ENCODE results near the gene NAA50.

The NAA50 gene

DNA sequence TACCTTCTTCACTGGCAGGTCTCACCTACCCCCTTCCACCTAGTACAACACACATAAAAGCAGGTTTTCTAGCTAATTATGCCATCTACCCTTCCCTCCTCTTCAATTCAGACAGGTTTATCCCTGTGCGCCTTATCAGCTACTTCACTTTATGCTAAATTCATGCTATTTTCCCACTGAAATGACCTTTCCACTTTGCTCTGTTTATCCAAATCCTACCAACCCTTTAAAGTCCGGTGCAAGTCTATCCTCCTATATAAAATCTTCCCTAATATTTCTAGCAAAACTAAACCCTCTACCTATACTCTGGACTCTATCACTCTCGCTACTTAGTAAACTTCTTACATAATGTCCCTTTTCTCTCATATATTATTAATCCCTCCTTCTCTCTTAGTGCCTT lies 55.6 kb downstream of the NAA50 start:
- no peaks in the 10 kb centered on the region for H3K36me3 ChIP-seq (ENCODE audit: insufficient read depth, insufficient read length, low read length)
- H3K9me3 ChIP-seq (ENCODE audit: insufficient read depth, low read length), result peaks cover 12% of the 10 kb centered on the region; the same call in 1 of the 2 replicates
- no peak overlapping the region for H3K4me3 ChIP-seq (ENCODE audit: insufficient read length, low read depth)
- no peak for DNase-seq (ENCODE audit: low read depth, low spot score)
- H3K27me3 ChIP-seq (ENCODE audit: insufficient read depth, insufficient read length), result no peaks in the 10 kb centered on the region
- H3K4me1 ChIP-seq (ENCODE audit: insufficient read depth, insufficient read length), result peaks cover 6% of the 10 kb centered on the region
- no peak overlapping the region for H3K9ac ChIP-seq (ENCODE audit: insufficient read length, low read depth)
- TF ChIP-seq ZNF274 (IDR thresholded peaks at IDR 0.05; ENCODE audit: low read depth, low read length) (no peak), YY1 (IDR thresholded peaks at IDR 0.05; ENCODE audit: insufficient read depth, insufficient read length) (no peak), SUZ12 (IDR thresholded peaks at IDR 0.05; ENCODE audit: extremely low read depth, insufficient read depth, insufficient read length) (no peak)

- Histone ChIP-seq H3K36me3 (ENCODE audit: insufficient read depth, insufficient read length, low read length) (no peaks in the 10 kb centered on the region), H3K9me3 (ENCODE audit: insufficient read depth, low read length) (peaks cover 23% of the 10 kb centered on the region), H3K9ac (ENCODE audit: insufficient read length, low read depth) (no peak overlapping the region), H3K27me3 (ENCODE audit: insufficient read depth, insufficient read length) (no peaks in the 10 kb centered on the region), H3K4me1 (ENCODE audit: insufficient read depth, insufficient read length) (peaks cover 7% of the 10 kb centered on the region), H3K4me3 (ENCODE audit: insufficient read length, low read depth) (no peak overlapping the region)
- DNase-seq (ENCODE audit: low read depth, low spot score), result peak; percentile 70
- TF ChIP-seq YY1 (IDR thresholded peaks at IDR 0.05; ENCODE audit: insufficient read depth, insufficient read length) (no peak), SUZ12 (IDR thresholded peaks at IDR 0.05; ENCODE audit: extremely low read depth, insufficient read depth, insufficient read length) (no peak), ZNF274 (IDR thresholded peaks at IDR 0.05; ENCODE audit: low read depth, low read length) (no peak)
These were observed 59.9 kb downstream of the NAA50 start for GRCh38 chr3:113685956-113686721.

- Histone ChIP-seq H3K36me3 (ENCODE audit: insufficient read depth, insufficient read length, low read length) (no peaks in the 10 kb centered on the region), H3K27me3 (ENCODE audit: insufficient read depth, insufficient read length) (no peaks in the 10 kb centered on the region), H3K4me1 (ENCODE audit: insufficient read depth, insufficient read length) (peaks cover 7% of the 10 kb centered on the region), H3K4me3 (ENCODE audit: insufficient read length, low read depth) (no peak overlapping the region), H3K9ac (ENCODE audit: insufficient read length, low read depth) (no peak overlapping the region), H3K9me3 (ENCODE audit: insufficient read depth, low read length) (peaks cover 34% of the 10 kb centered on the region)
- TF ChIP-seq SUZ12 (IDR thresholded peaks at IDR 0.05; ENCODE audit: extremely low read depth, insufficient read depth, insufficient read length) (no peak), ZNF274 (IDR thresholded peaks at IDR 0.05; ENCODE audit: low read depth, low read length) (no peak), YY1 (IDR thresholded peaks at IDR 0.05; ENCODE audit: insufficient read depth, insufficient read length) (no peak)
- DNase-seq (ENCODE audit: low read depth, low spot score), result no peak
These were observed 60.9 kb downstream of the NAA50 start for GRCh38 chr3:113685124-113685523.

DNA sequence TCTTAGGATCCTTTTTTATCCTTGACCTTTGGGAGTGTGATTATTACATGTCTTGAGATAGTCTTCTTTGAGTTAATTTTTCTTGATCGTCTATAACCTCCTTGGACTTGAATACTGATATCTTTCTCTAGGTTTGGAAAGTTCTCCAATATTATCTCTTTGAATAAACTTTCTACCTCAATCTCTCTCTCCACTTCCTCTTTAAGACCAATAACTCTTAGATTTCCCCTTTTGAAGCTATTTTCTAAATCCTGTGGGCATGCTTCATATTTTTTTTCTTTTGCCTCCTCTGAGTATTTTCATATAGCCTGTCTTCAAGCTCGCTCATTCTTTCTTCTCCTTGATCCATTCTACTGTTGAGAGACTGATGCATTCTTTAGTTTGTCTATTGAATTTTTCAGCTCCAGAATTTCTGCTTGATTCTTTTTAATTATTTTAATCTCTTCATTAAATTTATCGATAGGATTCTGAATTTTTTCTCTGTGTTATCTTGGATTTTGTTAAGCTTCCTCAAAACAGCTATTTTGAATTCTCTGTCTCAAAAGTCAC lies 61.7 kb downstream of the NAA50 start:
- H3K4me1 ChIP-seq (ENCODE audit: insufficient read depth, insufficient read length), result peaks cover 7% of the 10 kb centered on the region
- TF ChIP-seq SUZ12 (IDR thresholded peaks at IDR 0.05; ENCODE audit: extremely low read depth, insufficient read depth, insufficient read length), result no peak
- TF ChIP-seq ZNF274 (IDR thresholded peaks at IDR 0.05; ENCODE audit: low read depth, low read length), result no peak
- TF ChIP-seq YY1 (IDR thresholded peaks at IDR 0.05; ENCODE audit: insufficient read depth, insufficient read length), result no peak
- no peak overlapping the region for H3K9ac ChIP-seq (ENCODE audit: insufficient read length, low read depth)
- H3K36me3 ChIP-seq (ENCODE audit: insufficient read depth, insufficient read length, low read length), result no peaks in the 10 kb centered on the region
- H3K4me3 ChIP-seq (ENCODE audit: insufficient read length, low read depth), result no peak overlapping the region
- DNase-seq (ENCODE audit: low read depth, low spot score), result no peak
- H3K27me3 ChIP-seq (ENCODE audit: insufficient read depth, insufficient read length), result no peaks in the 10 kb centered on the region
- peaks cover 35% of the 10 kb centered on the region for H3K9me3 ChIP-seq (ENCODE audit: insufficient read depth, low read length)

DNA sequence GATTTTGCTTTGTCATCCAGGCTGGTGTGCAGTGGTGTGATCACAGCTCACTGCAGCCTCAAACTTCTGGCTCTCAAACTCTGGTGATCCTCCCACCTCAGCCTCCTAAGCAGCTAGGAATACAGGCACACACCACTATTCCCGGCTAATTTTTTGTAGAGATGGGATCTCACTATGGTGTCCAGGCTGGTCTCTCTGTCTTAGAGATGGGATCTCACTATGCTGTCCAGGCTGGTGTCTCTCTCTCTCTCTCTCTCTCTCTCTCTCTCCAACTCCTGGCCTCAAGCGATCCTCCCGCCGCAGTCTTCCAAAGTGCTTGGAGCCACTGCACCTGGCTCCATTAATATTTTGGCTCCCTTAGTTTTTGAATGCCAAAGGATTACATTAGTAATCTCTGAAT lies 67.3 kb downstream of the NAA50 start:
- Histone ChIP-seq H3K4me1 (ENCODE audit: insufficient read depth, insufficient read length) (no peaks in the 10 kb centered on the region), H3K4me3 (ENCODE audit: insufficient read length, low read depth) (no peak overlapping the region), H3K36me3 (ENCODE audit: insufficient read depth, insufficient read length, low read length) (peaks cover 10% of the 10 kb centered on the region), H3K27me3 (ENCODE audit: insufficient read depth, insufficient read length) (no peaks in the 10 kb centered on the region), H3K9me3 (ENCODE audit: insufficient read depth, low read length) (peaks cover 36% of the 10 kb centered on the region), H3K9ac (ENCODE audit: insufficient read length, low read depth) (no peak overlapping the region)
- DNase-seq (ENCODE audit: low read depth, low spot score), result no peak
- TF ChIP-seq SUZ12 (IDR thresholded peaks at IDR 0.05; ENCODE audit: extremely low read depth, insufficient read depth, insufficient read length) (no peak), ZNF274 (IDR thresholded peaks at IDR 0.05; ENCODE audit: low read depth, low read length) (no peak), YY1 (IDR thresholded peaks at IDR 0.05; ENCODE audit: insufficient read depth, insufficient read length) (no peak)

- H3K4me3 ChIP-seq (ENCODE audit: insufficient read length, low read depth), result no peak overlapping the region
- no peaks in the 10 kb centered on the region for H3K4me1 ChIP-seq (ENCODE audit: insufficient read depth, insufficient read length)
- peaks cover 35% of the 10 kb centered on the region for H3K9me3 ChIP-seq (ENCODE audit: insufficient read depth, low read length)
- TF ChIP-seq ZNF274 (IDR thresholded peaks at IDR 0.05; ENCODE audit: low read depth, low read length), result no peak
- no peak for TF ChIP-seq SUZ12 (IDR thresholded peaks at IDR 0.05; ENCODE audit: extremely low read depth, insufficient read depth, insufficient read length)
- TF ChIP-seq YY1 (IDR thresholded peaks at IDR 0.05; ENCODE audit: insufficient read depth, insufficient read length), result no peak
- no peak overlapping the region for H3K9ac ChIP-seq (ENCODE audit: insufficient read length, low read depth)
- peaks cover 21% of the 10 kb centered on the region for H3K36me3 ChIP-seq (ENCODE audit: insufficient read depth, insufficient read length, low read length)
- DNase-seq (ENCODE audit: low read depth, low spot score), result peak; percentile 36
- no peaks in the 10 kb centered on the region for H3K27me3 ChIP-seq (ENCODE audit: insufficient read depth, insufficient read length)
These were observed 68.3 kb downstream of the NAA50 start for GRCh38 chr3:113677737-113678136.

DNA sequence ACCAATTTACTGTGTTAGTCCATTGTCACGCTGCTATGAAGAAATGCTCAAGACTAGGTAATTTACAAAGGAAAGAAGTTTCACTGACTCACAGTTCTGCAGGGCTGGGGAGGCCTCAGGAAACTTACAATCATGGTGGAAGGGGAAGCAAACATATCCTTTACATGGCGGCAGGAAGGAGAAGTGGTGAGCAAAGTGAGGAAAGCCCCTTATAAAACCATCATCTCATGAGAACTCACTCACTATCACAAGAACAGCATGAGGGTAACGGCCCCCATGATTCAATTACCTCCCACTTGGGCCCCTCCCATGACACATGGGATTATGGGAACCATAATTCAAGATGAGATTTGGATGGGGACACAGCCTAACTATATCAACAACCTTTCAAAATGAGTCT lies 69.8 kb downstream of the NAA50 start:
- Histone ChIP-seq H3K9me3 (ENCODE audit: insufficient read depth, low read length) (peaks cover 35% of the 10 kb centered on the region), H3K4me3 (ENCODE audit: insufficient read length, low read depth) (no peak overlapping the region), H3K4me1 (ENCODE audit: insufficient read depth, insufficient read length) (no peaks in the 10 kb centered on the region), H3K36me3 (ENCODE audit: insufficient read depth, insufficient read length, low read length) (peaks cover 26% of the 10 kb centered on the region), H3K27me3 (ENCODE audit: insufficient read depth, insufficient read length) (no peaks in the 10 kb centered on the region), H3K9ac (ENCODE audit: insufficient read length, low read depth) (no peak overlapping the region)
- no peak for DNase-seq (ENCODE audit: low read depth, low spot score)
- TF ChIP-seq YY1 (IDR thresholded peaks at IDR 0.05; ENCODE audit: insufficient read depth, insufficient read length), result no peak
- no peak for TF ChIP-seq SUZ12 (IDR thresholded peaks at IDR 0.05; ENCODE audit: extremely low read depth, insufficient read depth, insufficient read length)
- no peak for TF ChIP-seq ZNF274 (IDR thresholded peaks at IDR 0.05; ENCODE audit: low read depth, low read length)
